Hepatocyte (in vitro differentiated cells): ENCODE data around the gene NPAS2. TPM values are rescaled to one million over a fixed set of nuclear protein-coding genes. Genes with fewer than 3 reads are reported as not detected.

ENCODE experiments used
- DNase-seq: peaks from one replicate; pipeline ENCODE4 v3.0.0-alpha.2; 2016; ENCODE audit warnings: low spot score
- H2AFZ ChIP-seq: fragments of 200-600 bp; sonication (generic); 2 replicates; pipeline ENCODE4 v1.6.0; 2016; ENCODE audit warnings: antibody characterized with exemption, mild to moderate bottlenecking
- H3K27ac ChIP-seq: fragments of 200-600 bp; sonication (generic); 2 replicates; pipeline ENCODE4 v1.5.1; 2016; ENCODE audit warnings: mild to moderate bottlenecking
- H3K27me3 ChIP-seq: fragments of 200-600 bp; sonication (generic); 2 replicates; pipeline ENCODE4 v1.6.1; 2016
- H3K36me3 ChIP-seq: fragments of 200-600 bp; sonication (generic); replicated peaks from 2 replicates; pipeline ENCODE4 v1.5.1; 2016; ENCODE audit warnings: low read depth; ENCODE audit not compliant: insufficient read depth
- H3K4me1 ChIP-seq: fragments of 200-600 bp; sonication (generic); 2 replicates; pipeline ENCODE4 v1.5.1; 2016; ENCODE audit warnings: mild to moderate bottlenecking, moderate library complexity; ENCODE audit not compliant: insufficient read depth
- H3K4me2 ChIP-seq: fragments of 200-600 bp; sonication (generic); 2 replicates; pipeline ENCODE4 v1.6.0; 2016
- H3K4me3 ChIP-seq: fragments of 200-600 bp; sonication (generic); 2 replicates; pipeline ENCODE4 v1.5.1; 2016; ENCODE audit warnings: mild to moderate bottlenecking
- H3K79me2 ChIP-seq: fragments of 200-600 bp; sonication (generic); 2 replicates; pipeline ENCODE4 v1.6.0; 2017; ENCODE audit warnings: mild to moderate bottlenecking
- H3K9me2 ChIP-seq: fragments of 200-600 bp; sonication (generic); replicated peaks from 2 replicates; pipeline ENCODE4 v1.6.0; 2017; ENCODE audit warnings: mild to moderate bottlenecking; ENCODE audit not compliant: insufficient read depth
- H3K9me3 ChIP-seq: fragments of 200-600 bp; sonication (generic); 2 replicates; pipeline ENCODE4 v1.5.1; 2016; ENCODE audit warnings: low read depth, mild to moderate bottlenecking
- H4K20me1 ChIP-seq: fragments of 200-600 bp; sonication (generic); 2 replicates; pipeline ENCODE4 v1.6.0; 2016; ENCODE audit warnings: mild to moderate bottlenecking; ENCODE audit not compliant: insufficient read depth, poor library complexity, severe bottlenecking
- CTCF ChIP-seq: fragments of 200-600 bp; sonication (generic); IDR thresholded peaks from 2 replicates; pipeline ENCODE4 v1.5.1; 2016; ENCODE audit warnings: antibody characterized with exemption, mild to moderate bottlenecking; ENCODE audit not compliant: poor library complexity
- EZH2 ChIP-seq: fragments of 200-600 bp; sonication (generic); IDR thresholded peaks from 2 replicates; pipeline ENCODE4 v1.6.1; 2016; ENCODE audit warnings: antibody characterized with exemption, mild to moderate bottlenecking, borderline replicate concordance
- EZH2phosphoT487 ChIP-seq: fragments of 200-600 bp; sonication (generic); IDR thresholded peaks from one replicate; pipeline ENCODE4 v1.6.1; 2018; ENCODE audit warnings: antibody characterized with exemption, mild to moderate bottlenecking, low read depth, moderate library complexity; ENCODE audit not compliant: unreplicated experiment, severe bottlenecking
- WGBS: methylation state at CpG from one replicate; pipeline ENCODE4 v1.1.6; 2016; ENCODE audit warnings: low lambda C conversion rate; ENCODE audit errors: missing lambda C conversion rate; 5-methylcytosine and 5-hydroxymethylcytosine counted together
- polyA plus RNA-seq: library from polyadenylated mRNA; unstranded; fragments of >200 nt; fragmentation: Nextera tagmentation; extraction: Ambion mirVana; gene quantifications from 2 replicates; pipeline ENCODE4 v1.2.1, GENCODE V29; 2016
- total RNA-seq: library from RNA; depleted of rRNA; stranded (reverse); fragments of >200 nt; gene quantifications from 2 replicates; pipeline ENCODE4 v1.2.3, GENCODE V29; 2014

The NPAS2 gene
- total and polyA plus RNA-seq, 2 experiments from 2014 or later = 7.7 to 16.8 TPM

- H2AFZ ChIP-seq = no peak overlapping the region
- no peaks in the 10 kb centered on the region for H3K36me3 ChIP-seq
- H3K27ac ChIP-seq = no peak overlapping the region
- WGBS = 97% methylated on average over 17 of the region's 17 CpGs
- DNase-seq = no peak
- no peaks in the 10 kb centered on the region for H3K4me1 ChIP-seq
- H3K27me3 ChIP-seq = no peaks in the 10 kb centered on the region
- TF ChIP-seq EZH2 = no peak
- no peak for TF ChIP-seq CTCF
- no peak for TF ChIP-seq EZH2phosphoT487
- no peaks in the 10 kb centered on the region for H4K20me1 ChIP-seq
- H3K4me3 ChIP-seq = no peak overlapping the region
- H3K9me3 ChIP-seq = no peaks in the 10 kb centered on the region
- no peaks in the 10 kb centered on the region for H3K9me2 ChIP-seq
- H3K4me2 ChIP-seq = no peak overlapping the region
- no peaks in the 10 kb centered on the region for H3K79me2 ChIP-seq
Measured at GRCh38 chr2:100993294-100993693, 173.4 kb downstream of the NPAS2 start.

- no peak overlapping the region for H3K4me2 ChIP-seq
- no peaks in the 10 kb centered on the region for H3K9me2 ChIP-seq
- no peaks in the 10 kb centered on the region for H3K9me3 ChIP-seq
- 93% methylated on average over 28 of the region's 28 CpGs for WGBS
- no peaks in the 10 kb centered on the region for H3K4me1 ChIP-seq
- no peak overlapping the region for H2AFZ ChIP-seq
- H3K36me3 ChIP-seq = no peaks in the 10 kb centered on the region
- no peaks in the 10 kb centered on the region for H4K20me1 ChIP-seq
- H3K4me3 ChIP-seq = no peak overlapping the region
- H3K27ac ChIP-seq = no peak overlapping the region
- H3K27me3 ChIP-seq = no peaks in the 10 kb centered on the region
- TF ChIP-seq EZH2 (no peak), CTCF (no peak), EZH2phosphoT487 (no peak)
- DNase-seq = no peak
- no peaks in the 10 kb centered on the region for H3K79me2 ChIP-seq
Measured at GRCh38 chr2:100995309-100996075, 175.6 kb downstream of the NPAS2 start.

GRCh38 chr2:100997509-100998234, 177.7 kb downstream of the NPAS2 start:
- Histone ChIP-seq H3K27me3 (no peaks in the 10 kb centered on the region), H3K36me3 (no peaks in the 10 kb centered on the region), H3K4me3 (no peak overlapping the region), H2AFZ (no peak overlapping the region), H3K9me3 (no peaks in the 10 kb centered on the region), H3K9me2 (no peaks in the 10 kb centered on the region), H3K4me2 (no peak overlapping the region), H3K4me1 (peaks cover 6% of the 10 kb centered on the region), H3K79me2 (peaks cover 5% of the 10 kb centered on the region), H3K27ac (no peak overlapping the region), H4K20me1 (no peaks in the 10 kb centered on the region)
- no peak for TF ChIP-seq CTCF
- no peak for TF ChIP-seq EZH2
- no peak for DNase-seq
- 92% methylated on average over 5 of the region's 5 CpGs for WGBS
